Activated naive CD8-positive, alpha-beta T cell (primary cell): ENCODE measurements around the gene TMEM79.

ENCODE experiments used
- H3K27ac Mint-ChIP-seq: one replicate; pipeline ENCODE4 v1.8.0; 2021; ENCODE audit warnings: mixed read lengths
- H3K27me3 Mint-ChIP-seq: one replicate; pipeline ENCODE4 v1.8.0; 2021; ENCODE audit warnings: mixed read lengths
- H3K36me3 Mint-ChIP-seq: one replicate; pipeline ENCODE4 v1.8.0; 2021; ENCODE audit warnings: mixed read lengths
- H3K4me1 Mint-ChIP-seq: one replicate; pipeline ENCODE4 v1.8.0; 2021; ENCODE audit warnings: low read depth, mixed read lengths
- H3K4me3 Mint-ChIP-seq: one replicate; pipeline ENCODE4 v1.8.0; 2021; ENCODE audit warnings: mild to moderate bottlenecking, mixed read lengths
- H3K9me3 Mint-ChIP-seq: one replicate; pipeline ENCODE4 v1.8.0; 2021; ENCODE audit warnings: low read depth, mixed read lengths

TMEM79 gene

GRCh38 chr1:156251527-156251926 lies 32.6 kb upstream of the TMEM79 start:
- H3K27me3 Mint-ChIP-seq = no peaks in the 10 kb centered on the region
- peaks cover 6% of the 10 kb centered on the region for H3K4me1 Mint-ChIP-seq
- H3K27ac Mint-ChIP-seq = peak overlapping the region; percentile 16
- H3K9me3 Mint-ChIP-seq = no peaks in the 10 kb centered on the region
- no peak overlapping the region for H3K4me3 Mint-ChIP-seq
- H3K36me3 Mint-ChIP-seq = no peaks in the 10 kb centered on the region

- Mint-ChIP-seq H3K9me3 (no peaks in the 10 kb centered on the region), H3K27ac (peak overlapping the region; percentile 41), H3K27me3 (no peaks in the 10 kb centered on the region), H3K36me3 (no peaks in the 10 kb centered on the region), H3K4me3 (no peak overlapping the region), H3K4me1 (peaks cover 14% of the 10 kb centered on the region)
These were observed 30.5 kb upstream of the TMEM79 start for GRCh38 chr1:156253634-156254033.

- no peaks in the 10 kb centered on the region for H3K27me3 Mint-ChIP-seq
- peaks cover 3% of the 10 kb centered on the region for H3K36me3 Mint-ChIP-seq
- peaks cover 14% of the 10 kb centered on the region for H3K4me1 Mint-ChIP-seq
- H3K4me3 Mint-ChIP-seq = no peak overlapping the region
- peak overlapping the region; percentile 38 for H3K27ac Mint-ChIP-seq
- H3K9me3 Mint-ChIP-seq = no peaks in the 10 kb centered on the region
These were observed 26.4 kb upstream of the TMEM79 start for GRCh38 chr1:156257711-156258110.

- Mint-ChIP-seq H3K9me3 (no peaks in the 10 kb centered on the region), H3K27ac (no peak overlapping the region), H3K27me3 (no peaks in the 10 kb centered on the region), H3K4me1 (peaks cover 18% of the 10 kb centered on the region), H3K4me3 (no peak overlapping the region), H3K36me3 (peaks cover 9% of the 10 kb centered on the region)
These were observed 25.3 kb upstream of the TMEM79 start for GRCh38 chr1:156258859-156259258.

- H3K36me3 Mint-ChIP-seq = peaks cover 12% of the 10 kb centered on the region
These were observed 24.3 kb upstream of the TMEM79 start for GRCh38 chr1:156259805-156260204.

GRCh38 chr1:156260896-156261295 lies 23.2 kb upstream of the TMEM79 start:
- H3K27me3 Mint-ChIP-seq = no peaks in the 10 kb centered on the region
- no peaks in the 10 kb centered on the region for H3K9me3 Mint-ChIP-seq
- peaks cover 18% of the 10 kb centered on the region for H3K4me1 Mint-ChIP-seq
- H3K27ac Mint-ChIP-seq = peak overlapping the region; percentile 10
- H3K36me3 Mint-ChIP-seq = peaks cover 12% of the 10 kb centered on the region
- no peak overlapping the region for H3K4me3 Mint-ChIP-seq

More at GRCh38 chr1:156259805-156260204, 24.3 kb upstream of the TMEM79 start:
- no peak overlapping the region for H3K27ac Mint-ChIP-seq
- H3K9me3 Mint-ChIP-seq = no peaks in the 10 kb centered on the region
- no peak overlapping the region for H3K4me3 Mint-ChIP-seq
- no peaks in the 10 kb centered on the region for H3K27me3 Mint-ChIP-seq
- peaks cover 18% of the 10 kb centered on the region for H3K4me1 Mint-ChIP-seq

GRCh38 chr1:156262461-156263287 lies 21.5 kb upstream of the TMEM79 start:
- Mint-ChIP-seq H3K4me1 (peaks cover 15% of the 10 kb centered on the region), H3K27me3 (no peaks in the 10 kb centered on the region), H3K4me3 (no peak overlapping the region), H3K27ac (peak overlapping the region; percentile 54), H3K36me3 (peaks cover 16% of the 10 kb centered on the region), H3K9me3 (no peaks in the 10 kb centered on the region)

- Mint-ChIP-seq H3K4me3 (no peak overlapping the region), H3K27me3 (no peaks in the 10 kb centered on the region), H3K27ac (no peak overlapping the region), H3K9me3 (no peaks in the 10 kb centered on the region), H3K4me1 (peaks cover 10% of the 10 kb centered on the region), H3K36me3 (peaks cover 16% of the 10 kb centered on the region)
These were observed 20.9 kb upstream of the TMEM79 start for GRCh38 chr1:156263288-156263655.

GRCh38 chr1:156266051-156266450 lies 18.1 kb upstream of the TMEM79 start:
- Mint-ChIP-seq H3K27ac (no peak overlapping the region), H3K4me1 (peaks cover 7% of the 10 kb centered on the region), H3K36me3 (peaks cover 16% of the 10 kb centered on the region), H3K9me3 (no peaks in the 10 kb centered on the region), H3K4me3 (no peak overlapping the region), H3K27me3 (no peaks in the 10 kb centered on the region)

- H3K36me3 Mint-ChIP-seq = peaks cover 17% of the 10 kb centered on the region
- no peaks in the 10 kb centered on the region for H3K9me3 Mint-ChIP-seq
- H3K4me3 Mint-ChIP-seq = no peak overlapping the region
- no peaks in the 10 kb centered on the region for H3K27me3 Mint-ChIP-seq
- no peak overlapping the region for H3K27ac Mint-ChIP-seq
- H3K4me1 Mint-ChIP-seq = peaks cover 1% of the 10 kb centered on the region
These were observed 15.8 kb upstream of the TMEM79 start for GRCh38 chr1:156268336-156268735.

GRCh38 chr1:156270314-156270713 lies 13.8 kb upstream of the TMEM79 start:
- H3K27me3 Mint-ChIP-seq = no peaks in the 10 kb centered on the region
- H3K27ac Mint-ChIP-seq = no peak overlapping the region
- H3K4me1 Mint-ChIP-seq = no peaks in the 10 kb centered on the region
- H3K9me3 Mint-ChIP-seq = no peaks in the 10 kb centered on the region
- peaks cover 12% of the 10 kb centered on the region for H3K36me3 Mint-ChIP-seq
- no peak overlapping the region for H3K4me3 Mint-ChIP-seq

GRCh38 chr1:156276532-156276931 lies 7.6 kb upstream of the TMEM79 start:
- H3K9me3 Mint-ChIP-seq = no peaks in the 10 kb centered on the region
- no peak overlapping the region for H3K27ac Mint-ChIP-seq
- H3K4me3 Mint-ChIP-seq = no peak overlapping the region
- no peaks in the 10 kb centered on the region for H3K27me3 Mint-ChIP-seq
- H3K36me3 Mint-ChIP-seq = peaks cover 8% of the 10 kb centered on the region
- H3K4me1 Mint-ChIP-seq = peaks cover 19% of the 10 kb centered on the region

GRCh38 chr1:156276966-156277381 lies 7.2 kb upstream of the TMEM79 start:
- no peak overlapping the region for H3K4me3 Mint-ChIP-seq
- H3K9me3 Mint-ChIP-seq = no peaks in the 10 kb centered on the region
- H3K27ac Mint-ChIP-seq = no peak overlapping the region
- H3K27me3 Mint-ChIP-seq = no peaks in the 10 kb centered on the region
- peaks cover 21% of the 10 kb centered on the region for H3K4me1 Mint-ChIP-seq
- peaks cover 7% of the 10 kb centered on the region for H3K36me3 Mint-ChIP-seq

GRCh38 chr1:156279837-156280236 lies 4.3 kb upstream of the TMEM79 start:
- Mint-ChIP-seq H3K36me3 (peaks cover 2% of the 10 kb centered on the region), H3K27me3 (no peaks in the 10 kb centered on the region), H3K4me1 (peaks cover 31% of the 10 kb centered on the region), H3K4me3 (peak overlapping the region; percentile 99), H3K27ac (peak overlapping the region; percentile 46), H3K9me3 (no peaks in the 10 kb centered on the region)

GRCh38 chr1:156281281-156281680 lies 2.8 kb upstream of the TMEM79 start:
- no peaks in the 10 kb centered on the region for H3K27me3 Mint-ChIP-seq
- peak overlapping the region; percentile 99 for H3K4me3 Mint-ChIP-seq
- H3K4me1 Mint-ChIP-seq = peaks cover 31% of the 10 kb centered on the region
- no peaks in the 10 kb centered on the region for H3K9me3 Mint-ChIP-seq
- H3K27ac Mint-ChIP-seq = peak overlapping the region; percentile 98
- peaks cover 2% of the 10 kb centered on the region for H3K36me3 Mint-ChIP-seq
